Esophagus muscularis mucosa (tissue), 3 donors: Measurements from ENCODE around the gene IFIH1.

ENCODE experiments used
- CTCF ChIP-seq, 3 experiments: fragments of 200-600 bp in 2 of 3; fragments of 450-650 bp in 1 of 3; sonication (generic) in 2 of 3; IDR thresholded peaks; one replicate each; pipeline ENCODE4 v1.5.1; 2017 to 2019; ENCODE audit warnings: antibody characterized with exemption in 3 of 3, mild to moderate bottlenecking in 2 of 3, moderate library complexity in 1 of 3
- POLR2A ChIP-seq: fragments of 450-650 bp; IDR thresholded peaks from one replicate; pipeline ENCODE4 v1.6.1; 2017; ENCODE audit warnings: antibody characterized with exemption, moderate library complexity, mild to moderate bottlenecking, low read depth

GRCh38 chr2:162232027-162232426, 86.5 kb downstream of the IFIH1 start:
- TF ChIP-seq POLR2A (no peak), CTCF (IDR thresholded peaks at IDR 0.05) (no peak)
